Measurements from ENCODE around the gene ITSN1.

Gene ITSN1

GRCh38 chr21:33817138-33817537 is 174.8 kb downstream of the ITSN1 start:
- DNase-seq, result peak; percentile 92

- peak; percentile 96 for DNase-seq
These were observed 175.6 kb downstream of the ITSN1 start for GRCh38 chr21:33817663-33818451.

GRCh38 chr21:33820230-33820770 is 178.0 kb downstream of the ITSN1 start:
- no peak for DNase-seq

- no peak for DNase-seq
These were observed 178.5 kb downstream of the ITSN1 start for GRCh38 chr21:33820798-33821197.

- no peak for DNase-seq
These were observed 179.4 kb downstream of the ITSN1 start for GRCh38 chr21:33821503-33822322.

GRCh38 chr21:33824156-33824941 is 182.0 kb downstream of the ITSN1 start:
- DNase-seq, result no peak

- DNase-seq, result no peak
These were observed 183.1 kb downstream of the ITSN1 start for GRCh38 chr21:33825419-33825818.

GRCh38 chr21:33825915-33826314 is 183.6 kb downstream of the ITSN1 start:
- DNase-seq, result no peak

GRCh38 chr21:33828083-33828482 is 185.8 kb downstream of the ITSN1 start:
- DNase-seq, result no peak

- DNase-seq, result no peak
These were observed 186.3 kb downstream of the ITSN1 start for GRCh38 chr21:33828577-33828976.

GRCh38 chr21:33829844-33830243 is 187.5 kb downstream of the ITSN1 start:
- no peak for DNase-seq

- no peak for DNase-seq
These were observed 189.8 kb downstream of the ITSN1 start for GRCh38 chr21:33831962-33832659.

GRCh38 chr21:33834801-33835500 is 192.7 kb downstream of the ITSN1 start:
- no peak for DNase-seq

- no peak for DNase-seq
These were observed 193.6 kb downstream of the ITSN1 start for GRCh38 chr21:33835920-33836319.

- DNase-seq, result no peak
These were observed 194.1 kb downstream of the ITSN1 start for GRCh38 chr21:33836408-33836807.

- DNase-seq, result peak; percentile 13
These were observed 196.9 kb downstream of the ITSN1 start for GRCh38 chr21:33839167-33839716.

GRCh38 chr21:33839806-33840205 is 197.5 kb downstream of the ITSN1 start:
- DNase-seq, result no peak

GRCh38 chr21:33840771-33841170 is 198.5 kb downstream of the ITSN1 start:
- no peak for DNase-seq

GRCh38 chr21:33841561-33841960 is 199.3 kb downstream of the ITSN1 start:
- DNase-seq, result no peak

- DNase-seq, result no peak
These were observed 200.9 kb downstream of the ITSN1 start for GRCh38 chr21:33843216-33843615.

- DNase-seq, result no peak
These were observed 202.0 kb downstream of the ITSN1 start for GRCh38 chr21:33844104-33844889.

Measured in NCI-H69 (cell line).